ENCODE results near the gene BRSK2.

BRSK2 gene

DNA sequence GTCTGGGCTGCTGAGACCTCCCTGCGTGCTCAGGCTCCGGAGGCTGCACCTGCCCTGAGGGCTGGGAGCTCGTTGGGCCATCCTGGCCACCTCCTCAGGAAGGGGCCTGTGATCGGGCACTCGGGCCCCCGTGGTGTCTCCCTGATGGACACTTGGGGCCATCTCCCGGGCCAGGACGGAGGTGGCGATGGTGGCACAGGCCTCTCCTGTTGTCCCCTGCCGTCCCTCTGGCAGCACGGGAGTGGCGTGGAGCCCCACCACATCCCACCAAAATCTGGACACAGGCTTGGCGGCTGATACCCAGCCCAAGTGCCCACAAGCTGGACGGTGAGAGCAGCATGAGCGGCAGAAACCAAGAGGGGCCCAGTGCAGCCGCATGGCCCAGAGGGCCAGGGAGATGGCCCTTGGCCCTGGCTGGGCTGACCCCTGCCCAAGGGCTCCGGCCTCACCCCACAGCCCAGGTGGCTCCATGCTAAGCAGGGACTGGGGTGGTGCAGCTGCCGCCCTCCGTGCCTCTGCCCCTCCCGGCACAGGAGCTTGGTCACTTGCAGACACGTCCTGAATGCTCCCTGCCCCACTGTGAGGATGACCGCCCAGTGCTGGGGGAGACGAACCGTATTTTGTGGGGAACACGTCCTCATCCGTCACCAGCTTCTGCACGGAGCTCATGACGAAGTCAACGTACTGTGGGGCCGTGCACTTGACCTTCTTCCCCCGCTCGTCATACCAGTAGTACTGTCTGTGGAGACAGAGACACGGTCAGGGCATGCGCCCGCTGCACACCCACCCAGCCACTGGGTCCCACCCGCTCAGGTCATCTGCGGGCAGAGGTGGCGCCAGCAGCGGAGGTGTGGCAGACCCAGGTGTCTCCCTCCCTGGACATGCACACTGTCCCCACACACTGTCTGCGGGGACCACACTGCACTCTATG, 81.2 kb downstream of the BRSK2 start:
- DNase-seq, result no peak

DNA sequence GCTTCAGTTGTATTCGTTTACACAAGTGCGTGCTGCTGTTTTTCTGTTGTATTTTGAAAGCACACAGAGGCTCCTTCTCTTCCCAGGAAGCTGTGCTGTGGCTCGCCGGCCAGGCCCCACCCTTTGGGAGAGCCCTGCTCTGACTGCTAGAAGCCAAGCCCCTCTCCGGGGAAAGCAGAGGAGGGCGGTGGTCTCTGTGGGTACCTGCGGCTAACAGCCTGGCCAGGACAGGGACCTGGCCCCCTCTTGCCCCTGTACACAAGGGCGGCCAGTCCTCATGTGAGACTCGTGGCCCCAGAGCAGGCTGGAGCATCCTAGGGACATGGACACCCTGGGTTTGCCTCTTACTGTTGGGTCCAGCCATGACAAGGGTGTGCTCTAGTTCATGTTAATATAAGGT, 82.0 kb downstream of the BRSK2 start:
- no peak for DNase-seq

DNA sequence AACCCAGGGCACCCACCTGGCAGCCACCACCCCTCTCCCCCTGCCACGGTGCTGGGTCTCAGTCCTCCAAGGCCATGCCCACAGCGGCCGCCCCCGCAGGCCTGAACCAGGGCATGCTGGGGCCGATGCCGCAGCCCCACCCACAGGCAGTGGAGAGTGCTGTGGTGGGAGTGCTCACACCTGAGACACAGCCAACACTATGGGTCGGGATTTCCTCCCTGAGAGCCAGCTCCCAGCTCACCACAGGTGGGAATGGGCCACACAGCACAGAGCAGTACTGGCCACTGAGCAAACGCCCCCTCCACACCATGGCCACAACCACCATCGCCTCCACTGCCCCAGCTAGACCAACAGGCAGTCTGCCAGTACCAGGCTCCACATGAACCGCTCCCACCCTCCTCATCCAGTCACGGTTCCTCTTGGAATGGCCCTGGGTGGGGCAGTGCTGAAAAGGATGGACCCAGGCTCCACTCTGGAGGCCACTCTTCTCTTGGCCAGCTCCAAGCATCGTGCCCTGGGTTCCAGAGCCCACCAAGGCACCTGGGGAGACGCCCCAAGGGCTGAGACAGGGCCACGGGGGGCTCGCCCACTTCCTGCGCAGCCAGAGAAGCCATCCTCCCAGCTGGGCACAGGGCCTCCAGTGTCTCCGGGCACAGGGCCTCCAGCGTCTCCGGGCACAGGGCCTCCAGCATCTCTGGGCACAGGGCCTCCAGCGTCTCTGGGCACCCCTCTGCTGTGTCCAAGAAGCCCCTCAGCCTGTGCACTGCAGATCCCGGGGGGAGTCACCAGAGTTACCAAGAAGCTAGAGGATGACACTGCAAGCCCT, 82.7 kb downstream of the BRSK2 start:
- no peak for DNase-seq

DNA sequence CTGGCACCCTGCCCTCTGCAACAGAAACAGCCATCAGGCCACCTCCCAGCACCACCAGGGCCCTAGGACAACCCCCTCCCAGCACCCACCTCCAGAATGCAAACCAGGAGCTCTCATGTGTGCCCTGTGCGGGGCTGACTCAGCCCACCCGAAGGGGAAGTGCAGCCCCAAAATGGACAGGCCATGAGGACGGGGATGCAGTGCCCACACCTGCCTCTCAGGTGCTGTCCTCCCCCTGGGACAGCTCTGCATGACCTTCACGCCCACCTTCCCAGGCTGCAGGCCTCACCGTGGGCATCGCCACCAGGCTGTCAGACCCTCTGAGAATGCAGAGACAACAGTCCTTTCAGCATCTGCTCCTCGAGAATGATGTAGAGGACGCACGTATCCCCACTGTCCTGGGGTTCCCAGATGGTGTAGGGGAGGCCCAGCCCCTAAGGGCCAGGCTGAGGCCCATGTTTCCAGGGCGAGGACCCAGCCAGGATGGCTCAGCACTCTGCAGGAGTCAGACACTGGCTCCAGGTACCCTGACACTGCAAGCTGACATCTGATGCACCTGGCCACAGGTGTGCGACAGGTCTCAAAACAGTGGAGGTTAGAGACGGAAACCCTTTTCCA, 83.4 kb downstream of the BRSK2 start:
- no peak for DNase-seq

DNA sequence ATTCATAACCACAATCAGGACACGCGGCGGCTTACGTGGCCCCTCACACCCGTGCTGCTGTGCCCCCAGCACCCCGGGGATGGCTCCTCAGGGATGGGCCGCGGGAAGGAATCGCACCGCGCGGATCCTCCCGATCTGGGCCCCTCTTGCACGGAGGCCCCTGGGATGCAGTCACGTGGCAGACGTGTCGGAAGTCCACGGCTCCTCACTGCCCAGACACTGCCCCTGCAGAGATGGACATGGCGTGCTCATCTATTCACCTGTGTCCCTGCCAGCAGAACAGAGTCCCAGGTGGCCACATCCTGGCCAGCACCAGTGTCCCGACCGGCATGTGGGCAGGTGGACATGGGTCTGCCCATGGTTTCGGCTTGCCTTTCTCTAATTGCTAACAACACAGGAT, 84.1 kb downstream of the BRSK2 start:
- no peak for DNase-seq

DNA sequence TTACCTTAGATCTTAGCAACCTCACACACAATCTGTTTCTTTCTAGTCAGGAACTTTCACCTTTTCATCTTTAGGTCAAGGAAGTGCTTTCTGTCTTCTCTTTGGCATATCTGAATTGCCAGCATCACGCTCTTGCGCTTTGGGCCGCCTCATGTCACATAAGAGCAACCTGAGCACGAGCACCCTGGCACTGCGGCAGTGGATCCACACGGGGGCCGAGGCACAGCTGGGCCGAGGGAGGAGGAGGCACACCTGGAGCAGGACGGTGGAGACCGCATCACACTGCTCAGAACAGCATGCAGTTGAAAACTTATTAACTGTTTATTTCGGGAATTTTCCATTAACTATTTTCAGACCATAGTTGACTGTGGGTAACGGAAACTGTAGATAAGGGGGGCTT, 86.1 kb downstream of the BRSK2 start:
- DNase-seq, result no peak

DNA sequence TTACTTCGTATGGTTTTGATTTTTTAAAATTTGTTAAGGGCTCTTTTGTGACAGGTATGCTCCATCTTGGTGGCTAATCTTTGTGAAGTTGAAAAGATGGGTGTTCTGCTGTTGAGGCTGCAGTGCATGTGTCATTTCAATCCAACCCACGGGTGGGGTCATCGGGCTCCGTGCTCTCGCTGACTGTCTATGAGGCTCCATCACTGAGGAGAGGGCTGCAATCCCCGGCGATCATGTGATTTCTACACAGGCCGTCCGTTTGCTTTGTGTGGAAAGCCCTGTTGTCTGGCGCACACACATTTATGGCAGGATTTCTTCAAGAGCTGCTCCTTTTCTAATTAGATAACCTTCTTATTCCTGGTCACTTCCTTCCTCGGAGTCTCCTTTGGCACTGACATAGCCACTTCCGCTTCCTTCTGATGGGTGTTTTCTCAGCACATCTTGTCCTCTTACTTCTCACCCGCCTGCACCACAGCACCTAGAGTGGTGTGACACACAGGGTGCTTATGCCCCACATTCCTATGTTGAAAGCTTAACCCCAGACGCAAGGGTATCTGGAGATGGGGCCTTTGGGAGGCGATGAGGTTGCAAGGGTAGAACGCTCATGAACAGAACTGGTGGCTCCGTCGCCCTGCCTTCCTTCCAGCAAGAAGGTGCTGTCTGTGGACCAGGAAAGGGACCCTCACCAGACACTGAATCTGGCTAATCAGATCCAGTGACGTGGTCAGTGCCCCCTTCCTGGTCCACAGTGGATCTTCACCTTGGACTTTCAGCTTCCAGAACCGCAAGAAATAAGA, 87.4 kb downstream of the BRSK2 start:
- DNase-seq, result no peak

DNA sequence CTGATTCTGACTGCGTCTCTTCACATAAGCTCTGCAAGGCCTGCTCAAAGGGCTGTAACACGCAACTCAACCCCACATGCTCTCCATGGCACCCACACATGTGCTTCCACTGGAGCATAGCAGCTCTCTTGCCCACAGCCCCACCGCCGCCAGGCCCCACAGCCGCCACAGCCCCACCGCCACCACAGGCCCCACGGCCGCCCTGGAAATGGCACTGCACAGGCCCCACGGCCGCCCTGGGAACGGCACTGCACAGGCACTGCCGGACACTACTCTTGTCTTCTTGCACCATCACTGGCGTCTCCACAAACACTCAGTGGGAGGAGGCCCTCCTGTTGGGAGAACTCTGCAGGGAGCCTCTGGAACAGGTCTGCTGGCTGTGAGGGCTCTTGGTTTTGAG, 88.3 kb downstream of the BRSK2 start:
- DNase-seq, result no peak

DNA sequence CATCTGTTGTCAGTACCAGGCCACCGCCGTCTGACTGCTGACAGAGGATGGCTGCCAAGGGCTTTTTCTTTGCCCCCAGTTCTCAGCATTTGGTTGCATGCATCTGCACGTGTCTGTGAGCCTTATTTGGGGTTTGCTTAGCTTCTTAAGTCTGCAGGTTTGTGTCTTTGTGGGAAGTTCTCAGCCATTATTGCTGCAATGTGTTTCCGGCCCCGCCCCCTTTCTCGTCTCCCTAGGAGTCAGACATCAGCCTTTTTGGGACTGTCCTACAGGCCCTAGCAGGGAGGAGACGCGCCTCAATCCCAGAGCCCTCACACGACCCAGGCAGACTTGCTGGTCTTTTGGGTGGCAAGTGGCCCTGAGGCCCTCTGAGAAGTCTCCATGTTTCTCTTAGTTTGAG, 88.8 kb downstream of the BRSK2 start:
- no peak for DNase-seq

DNA sequence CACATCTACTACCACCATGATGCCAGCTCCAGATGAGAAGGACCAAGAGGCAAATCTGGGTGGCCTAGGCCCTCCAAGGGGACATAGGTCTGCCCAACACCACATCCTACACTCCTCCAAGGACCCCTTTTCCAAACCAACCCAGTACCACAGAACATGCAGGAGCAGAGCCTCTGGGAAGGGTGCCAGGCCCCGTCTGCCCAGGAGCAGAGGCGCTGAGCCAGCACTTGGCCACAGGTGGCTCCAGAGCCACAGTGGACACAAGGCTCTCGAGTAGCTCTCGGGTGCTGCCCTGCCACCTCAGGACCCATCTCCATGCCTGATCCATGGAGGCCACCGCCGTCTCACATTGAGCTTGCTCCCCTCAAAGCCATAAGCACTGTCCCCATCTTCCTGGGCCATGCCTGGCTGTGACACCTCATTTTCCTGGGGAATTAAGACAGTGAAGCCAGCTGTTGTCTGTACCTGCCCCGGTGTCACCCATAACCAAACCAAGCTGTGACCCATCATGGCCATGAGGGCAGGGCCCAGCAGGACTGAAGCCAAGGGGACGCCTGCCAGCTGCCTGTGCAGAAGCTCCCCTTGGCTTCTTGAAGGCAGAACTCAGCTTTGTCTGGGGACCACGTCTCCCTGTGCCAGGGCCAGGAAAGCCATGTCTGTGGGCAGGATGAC, 89.4 kb downstream of the BRSK2 start:
- DNase-seq, result no peak

DNA sequence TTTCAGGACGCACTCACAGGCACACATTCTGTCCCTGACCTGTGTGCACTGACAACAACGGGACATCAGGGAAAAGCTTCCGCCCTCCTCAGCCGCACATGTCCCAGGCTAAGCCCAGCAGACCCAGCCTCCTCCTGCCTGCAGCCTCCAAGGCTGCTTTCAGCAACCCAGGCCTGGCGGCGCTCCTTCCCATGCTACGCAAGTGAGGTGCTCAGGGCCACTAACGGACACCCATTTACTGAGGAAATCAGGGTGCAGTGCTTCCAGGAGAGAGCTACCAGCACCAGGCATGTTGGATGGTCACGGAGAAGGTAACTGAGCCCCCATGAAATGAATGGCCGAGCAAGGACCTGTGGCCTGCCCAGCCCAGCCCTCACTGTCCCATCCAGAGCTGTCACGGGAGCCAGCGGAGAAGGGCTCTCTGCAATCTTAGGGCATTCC, 90.0 kb downstream of the BRSK2 start:
- DNase-seq, result no peak

DNA sequence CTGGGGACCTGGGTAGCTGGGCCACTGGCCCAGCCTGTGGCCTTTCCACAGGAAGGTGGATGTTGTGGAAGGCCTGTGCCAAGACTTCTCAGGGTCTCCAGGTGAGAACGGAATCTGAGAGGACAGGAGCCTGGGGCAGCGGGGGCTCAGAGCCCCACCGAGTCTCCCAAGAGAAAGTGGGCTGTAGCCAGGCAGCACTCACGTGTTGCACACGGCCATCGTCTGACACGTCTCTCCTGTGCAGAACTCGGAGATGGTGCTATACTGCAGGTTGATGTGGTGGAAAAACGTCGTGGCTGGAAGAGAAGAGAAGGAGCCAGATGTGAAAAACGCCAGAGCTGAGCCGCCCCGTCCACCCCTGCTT, 90.4 kb downstream of the BRSK2 start:
- no peak for DNase-seq

DNA sequence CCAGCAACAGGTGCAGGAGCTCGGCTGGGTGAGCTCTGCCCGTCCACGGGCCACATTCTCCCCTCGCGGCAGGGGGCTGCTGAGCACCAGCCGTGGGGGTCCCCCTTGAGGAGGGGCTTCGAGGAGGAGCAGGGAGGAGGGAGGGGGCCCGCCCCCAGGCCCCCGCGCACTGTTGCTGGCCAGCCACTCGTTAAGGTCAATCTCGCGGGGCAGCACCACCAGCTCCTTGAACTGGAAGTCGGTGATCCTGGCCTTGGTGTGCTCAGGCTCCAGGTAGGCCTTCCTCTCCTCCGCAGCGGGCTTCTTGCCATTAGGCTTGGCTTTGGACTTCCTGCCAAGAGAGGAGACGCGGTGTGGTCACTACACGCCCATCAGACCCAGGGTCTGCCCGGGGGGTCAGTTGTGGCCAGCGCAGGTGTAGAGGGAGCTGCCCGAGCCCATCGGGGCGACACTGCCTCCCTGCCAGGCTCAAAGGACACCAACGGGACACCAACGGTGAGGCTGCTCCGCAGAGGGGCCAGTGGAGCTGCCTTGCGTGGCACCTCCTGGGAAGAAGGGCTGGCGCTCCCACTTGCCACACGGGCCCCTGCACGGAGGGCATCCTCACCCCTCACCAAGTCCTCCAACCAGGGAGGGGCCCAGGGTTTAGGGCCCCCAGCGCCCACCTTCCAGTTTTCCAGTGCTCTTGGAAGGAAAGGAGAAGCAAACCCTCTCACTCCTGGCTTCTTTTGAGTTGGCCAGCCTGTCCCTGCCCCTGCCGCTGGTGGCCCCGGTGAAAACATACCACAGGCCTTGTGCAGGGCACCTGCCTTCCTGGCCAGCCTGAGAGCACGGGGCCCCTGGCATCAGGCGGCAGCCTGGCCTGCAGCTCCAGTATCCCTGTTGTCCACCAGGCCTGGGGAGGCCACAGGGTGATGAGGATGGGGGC, 91.1 kb downstream of the BRSK2 start:
- no peak for DNase-seq

DNA sequence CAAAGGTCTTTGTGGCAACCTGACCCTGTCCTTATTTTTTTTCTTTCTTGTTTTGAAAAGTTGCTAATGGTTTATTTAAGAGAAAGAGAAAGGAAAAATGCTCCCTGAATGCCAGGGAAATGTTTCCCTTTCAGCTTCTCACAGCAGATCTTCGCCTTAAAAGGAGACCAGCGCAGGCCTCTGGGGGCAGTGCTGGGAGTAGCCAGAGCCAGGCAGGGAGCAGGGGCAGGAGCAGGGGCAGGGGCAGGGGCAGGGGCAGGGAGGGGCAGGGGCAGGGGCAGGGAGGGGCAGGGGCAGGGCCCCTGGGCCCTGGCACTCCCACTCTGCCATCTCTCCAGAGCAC, 91.7 kb downstream of the BRSK2 start:
- no peak for DNase-seq

DNA sequence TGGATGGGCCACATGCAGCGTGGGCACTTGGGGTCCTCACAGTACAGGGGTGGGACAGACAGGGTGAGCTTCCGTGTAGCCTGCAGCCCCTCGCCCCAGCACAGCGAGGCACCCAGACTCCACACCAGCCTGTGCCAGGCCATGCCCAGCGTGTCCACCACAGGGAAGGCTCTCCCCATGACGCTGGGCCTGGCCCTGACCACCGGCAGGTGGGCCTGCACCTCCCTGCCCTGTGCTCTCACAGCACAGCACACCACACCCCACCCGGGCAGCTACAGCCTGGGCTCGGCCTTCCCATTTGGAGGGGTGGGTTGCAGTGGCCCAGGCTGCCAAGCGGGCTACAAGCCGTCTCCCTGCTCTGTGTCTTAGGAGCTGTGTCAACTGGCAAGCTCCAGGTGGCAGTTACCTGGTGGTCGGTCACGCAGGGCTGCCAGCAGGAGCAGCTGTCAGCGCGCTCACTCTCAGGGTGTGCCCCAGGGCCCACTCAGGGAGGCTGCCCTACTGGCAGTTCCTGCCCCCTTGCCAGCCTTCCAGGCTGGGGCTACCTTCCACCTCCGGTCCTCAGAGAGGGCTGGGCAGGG, 92.2 kb downstream of the BRSK2 start:
- no peak for DNase-seq

DNA sequence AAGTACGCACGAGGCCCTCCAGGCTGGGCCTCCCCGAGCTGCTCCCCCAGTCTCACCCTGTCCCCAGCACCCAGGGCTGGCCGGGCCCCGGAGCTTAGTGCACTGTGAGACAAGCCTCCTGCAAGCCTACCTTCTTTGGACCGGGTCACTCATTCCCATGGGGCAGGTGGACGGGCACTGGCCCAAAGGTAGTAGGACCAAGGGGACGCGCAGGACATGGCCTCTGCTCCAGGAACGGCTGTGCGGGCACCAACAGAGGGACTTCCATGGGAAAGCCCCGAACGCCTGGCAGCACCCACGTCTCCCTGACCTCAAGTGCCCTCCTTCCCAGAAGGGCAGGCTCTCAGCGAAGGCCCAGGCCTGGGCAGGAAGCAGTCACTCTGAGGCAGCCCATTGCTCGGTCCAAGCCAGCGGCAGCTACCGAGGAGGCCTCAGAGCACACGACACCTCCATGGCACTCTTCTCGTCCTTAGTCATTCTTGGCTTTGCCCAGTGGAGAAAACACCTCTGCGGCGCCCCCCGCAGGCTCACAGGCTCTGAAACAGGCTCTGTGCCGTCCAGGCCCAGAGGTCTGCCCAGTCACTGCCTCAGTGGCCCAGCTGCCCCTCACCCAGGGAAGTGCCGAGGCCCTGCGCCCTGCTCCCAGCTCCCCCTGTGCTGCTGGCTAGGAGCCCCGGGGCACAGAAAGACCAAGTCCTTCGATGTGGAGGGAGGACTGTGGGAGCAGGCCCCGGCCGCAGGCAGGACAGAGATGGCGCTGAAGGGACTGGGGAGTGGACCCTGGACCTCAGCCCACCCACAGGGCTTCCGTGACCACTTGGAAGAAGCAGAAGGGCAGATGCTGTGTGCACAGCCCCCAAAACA, 93.1 kb downstream of the BRSK2 start:
- no peak for DNase-seq

DNA sequence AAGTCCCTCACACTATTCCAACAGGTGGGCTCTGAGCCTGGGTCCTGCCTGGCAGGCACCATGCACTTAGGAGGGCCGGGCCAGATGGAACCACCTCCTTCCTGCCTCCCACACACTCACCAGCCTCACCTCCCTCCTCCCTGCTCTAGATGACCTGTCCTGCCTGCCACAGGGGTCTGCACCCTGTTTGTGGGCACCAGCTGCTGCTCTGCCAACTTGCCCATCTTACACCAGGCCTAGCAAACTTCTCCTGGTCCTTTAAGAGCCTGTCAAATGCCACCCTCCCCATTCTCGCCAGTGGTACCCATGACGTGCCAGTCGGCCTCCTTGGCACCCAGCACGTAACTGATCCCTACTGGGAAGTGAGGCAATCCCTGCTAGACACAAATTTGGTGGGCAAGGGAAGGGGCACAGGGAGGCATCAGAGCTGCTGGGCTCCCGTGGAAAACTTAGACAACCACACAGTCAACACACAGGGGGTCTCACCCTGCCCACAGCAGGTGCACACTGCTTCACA, 93.8 kb downstream of the BRSK2 start:
- DNase-seq, result no peak

DNA sequence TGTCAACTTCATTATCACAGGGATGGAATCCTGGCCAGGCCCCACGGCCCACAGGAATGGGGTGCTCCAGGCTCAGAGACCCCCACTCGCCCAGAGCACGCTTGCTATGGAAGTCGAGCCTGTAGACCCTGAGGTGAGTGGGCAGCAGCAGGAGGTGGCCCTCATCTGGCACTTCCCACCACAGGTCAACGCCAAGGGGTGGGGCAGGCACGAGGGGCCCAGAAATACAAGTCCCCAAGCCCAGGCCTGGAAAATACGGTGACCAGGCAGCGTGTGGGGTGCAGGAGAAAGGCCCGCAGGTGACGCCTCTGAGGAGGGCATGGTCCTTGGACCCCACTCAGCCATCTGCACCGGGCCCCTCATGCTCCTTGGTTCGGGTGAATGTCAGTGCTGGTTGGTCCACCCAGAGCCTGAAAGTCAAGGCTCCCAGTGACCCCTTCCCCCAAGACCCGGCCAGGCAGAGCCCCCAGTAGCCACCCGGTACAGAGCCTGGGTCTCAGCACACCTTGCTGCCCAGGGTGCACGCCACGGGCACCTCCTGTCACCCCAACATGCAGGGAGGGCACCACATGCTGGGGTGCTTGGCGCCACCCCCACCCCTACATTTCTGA, 94.4 kb downstream of the BRSK2 start:
- DNase-seq, result no peak
